ENCODE results near the gene UBALD1. TPM values are rescaled to one million over a fixed set of nuclear protein-coding genes. Genes with fewer than 3 reads are reported as not detected.

UBALD1 gene
- total and polyA plus RNA-seq, 9 of the 15 experiments (the other 6 are each of a cell fraction or from before 2014, with no cell fraction given), result 1.3 to 38.0 (median 6.2) TPM; not detected in 2

DNA sequence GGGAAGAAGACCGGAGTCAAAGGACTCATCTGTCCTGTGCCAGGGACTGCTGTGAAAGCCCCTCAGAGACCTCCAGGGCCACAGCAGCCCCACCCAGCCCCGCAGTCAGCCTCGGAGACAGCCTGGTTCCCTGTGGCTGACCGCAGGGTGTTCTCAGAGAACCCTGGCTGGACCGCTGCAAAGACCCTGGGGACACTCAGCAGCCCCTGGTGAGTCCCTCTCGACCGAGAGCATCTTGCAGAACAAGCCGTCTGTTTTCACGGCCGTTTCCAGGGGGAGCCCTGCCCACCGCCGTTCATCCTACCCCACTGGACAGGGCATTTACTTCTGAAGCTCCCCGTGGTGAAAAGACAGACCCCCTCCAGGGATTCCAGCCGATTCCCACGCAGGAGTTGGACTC is 10.3 kb downstream of the UBALD1 start (continued):
- TF ChIP-seq, protein P1, sequence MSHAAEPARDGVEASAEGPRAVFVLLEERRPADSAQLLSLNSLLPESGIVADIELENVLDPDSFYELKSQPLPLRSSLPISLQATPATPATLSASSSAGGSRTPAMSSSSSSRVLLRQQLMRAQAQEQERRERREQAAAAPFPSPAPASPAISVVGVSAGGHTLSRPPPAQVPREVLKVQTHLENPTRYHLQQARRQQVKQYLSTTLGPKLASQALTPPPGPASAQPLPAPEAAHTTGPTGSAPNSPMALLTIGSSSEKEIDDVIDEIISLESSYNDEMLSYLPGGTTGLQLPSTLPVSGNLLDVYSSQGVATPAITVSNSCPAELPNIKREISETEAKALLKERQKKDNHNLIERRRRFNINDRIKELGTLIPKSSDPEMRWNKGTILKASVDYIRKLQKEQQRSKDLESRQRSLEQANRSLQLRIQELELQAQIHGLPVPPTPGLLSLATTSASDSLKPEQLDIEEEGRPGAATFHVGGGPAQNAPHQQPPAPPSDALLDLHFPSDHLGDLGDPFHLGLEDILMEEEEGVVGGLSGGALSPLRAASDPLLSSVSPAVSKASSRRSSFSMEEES (CRISPR knock-in tag; IDR thresholded peaks at IDR 0.05), result no peak
- TF ChIP-seq RFX7 (CRISPR knock-in tag; IDR thresholded peaks at IDR 0.05) (no peak), ZC3H4 (CRISPR knock-in tag; IDR thresholded peaks at IDR 0.05; ENCODE audit: borderline replicate concordance) (no peak), HEY1 (CRISPR knock-in tag; IDR thresholded peaks at IDR 0.05; ENCODE audit: borderline replicate concordance) (no peak), POLR3G (IDR thresholded peaks at IDR 0.05; ENCODE audit: extremely low read depth, insufficient read length, insufficient replicate concordance) (no peak)
- TF ChIP-seq, protein P2, sequence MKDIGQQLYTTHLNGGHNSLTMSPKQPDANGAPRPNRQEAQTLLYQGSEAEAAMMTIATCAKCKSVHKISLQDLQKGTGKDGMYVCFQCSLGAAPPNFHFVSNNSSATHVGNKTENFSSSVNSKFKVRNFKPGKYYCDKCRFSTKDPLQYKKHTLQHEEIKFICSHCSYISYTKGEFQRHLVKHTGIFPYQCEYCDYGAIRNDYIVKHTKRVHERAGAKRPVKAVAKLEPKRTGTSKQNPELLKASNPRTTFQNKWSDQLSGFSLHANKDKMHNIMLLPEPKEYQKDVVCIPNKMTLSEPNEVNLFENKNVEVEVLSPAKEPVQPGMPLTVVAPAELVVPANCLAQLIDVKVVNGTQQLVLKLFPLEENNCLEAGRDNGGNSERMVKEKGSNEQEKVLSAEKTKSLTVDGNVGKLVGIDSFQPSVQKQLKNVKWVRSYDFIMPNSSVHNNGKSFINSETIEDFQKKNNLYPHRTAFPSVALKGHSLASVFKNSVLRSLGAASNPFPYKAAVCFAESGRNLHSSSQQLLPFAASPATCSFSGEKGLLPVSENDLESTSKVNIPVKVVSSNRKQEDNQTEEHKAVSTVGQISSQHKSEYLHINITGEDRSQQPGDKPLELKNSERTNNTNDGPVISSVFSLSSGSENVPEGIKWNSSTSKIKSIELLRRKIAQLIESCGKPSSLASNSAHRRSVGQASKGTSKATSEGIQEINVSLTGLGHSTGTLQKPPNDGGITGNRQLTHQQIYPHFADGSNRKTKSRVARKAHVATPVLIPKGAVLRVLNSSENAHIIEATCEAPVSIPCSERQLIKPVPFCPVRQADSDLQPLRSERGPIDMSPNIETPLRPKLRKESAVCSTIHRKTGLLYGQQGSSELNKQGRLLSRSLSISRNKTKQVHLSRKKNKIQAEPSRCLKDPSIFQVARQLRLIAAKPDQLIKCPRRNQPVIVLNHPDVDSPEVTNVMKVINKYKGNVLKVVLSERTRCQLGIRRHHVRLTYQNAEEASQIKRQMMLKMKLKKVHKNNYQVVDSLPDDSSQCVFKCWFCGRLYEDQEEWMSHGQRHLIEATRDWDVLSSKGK (CRISPR knock-in tag; IDR thresholded peaks at IDR 0.05), result no peak
- TF ChIP-seq, protein P3, sequence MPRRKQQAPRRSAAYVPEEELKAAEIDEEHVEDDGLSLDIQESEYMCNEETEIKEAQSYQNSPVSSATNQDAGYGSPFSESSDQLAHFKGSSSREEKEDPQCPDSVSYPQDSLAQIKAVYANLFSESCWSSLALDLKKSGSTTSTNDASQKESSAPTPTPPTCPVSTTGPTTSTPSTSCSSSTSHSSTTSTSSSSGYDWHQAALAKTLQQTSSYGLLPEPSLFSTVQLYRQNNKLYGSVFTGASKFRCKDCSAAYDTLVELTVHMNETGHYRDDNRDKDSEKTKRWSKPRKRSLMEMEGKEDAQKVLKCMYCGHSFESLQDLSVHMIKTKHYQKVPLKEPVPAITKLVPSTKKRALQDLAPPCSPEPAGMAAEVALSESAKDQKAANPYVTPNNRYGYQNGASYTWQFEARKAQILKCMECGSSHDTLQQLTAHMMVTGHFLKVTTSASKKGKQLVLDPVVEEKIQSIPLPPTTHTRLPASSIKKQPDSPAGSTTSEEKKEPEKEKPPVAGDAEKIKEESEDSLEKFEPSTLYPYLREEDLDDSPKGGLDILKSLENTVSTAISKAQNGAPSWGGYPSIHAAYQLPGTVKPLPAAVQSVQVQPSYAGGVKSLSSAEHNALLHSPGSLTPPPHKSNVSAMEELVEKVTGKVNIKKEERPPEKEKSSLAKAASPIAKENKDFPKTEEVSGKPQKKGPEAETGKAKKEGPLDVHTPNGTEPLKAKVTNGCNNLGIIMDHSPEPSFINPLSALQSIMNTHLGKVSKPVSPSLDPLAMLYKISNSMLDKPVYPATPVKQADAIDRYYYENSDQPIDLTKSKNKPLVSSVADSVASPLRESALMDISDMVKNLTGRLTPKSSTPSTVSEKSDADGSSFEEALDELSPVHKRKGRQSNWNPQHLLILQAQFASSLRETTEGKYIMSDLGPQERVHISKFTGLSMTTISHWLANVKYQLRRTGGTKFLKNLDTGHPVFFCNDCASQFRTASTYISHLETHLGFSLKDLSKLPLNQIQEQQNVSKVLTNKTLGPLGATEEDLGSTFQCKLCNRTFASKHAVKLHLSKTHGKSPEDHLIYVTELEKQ (CRISPR knock-in tag; IDR thresholded peaks at IDR 0.05), result no peak
